Stimulated activated CD8-positive, alpha-beta memory T cell treated with anti-CD3 and anti-CD28 coated beads, Interleukin-4, amount 100 ng/mL, for 1 hour (primary cell): ENCODE results near the gene SLC39A8.

Experiments used
- DNase-seq, 2 donors: peaks; one replicate each; pipeline ENCODE4 v3.0.0-alpha.2; 2020; ENCODE audit warnings: low read depth in 2 of 2, low spot score in 1 of 2

SLC39A8 gene

DNA sequence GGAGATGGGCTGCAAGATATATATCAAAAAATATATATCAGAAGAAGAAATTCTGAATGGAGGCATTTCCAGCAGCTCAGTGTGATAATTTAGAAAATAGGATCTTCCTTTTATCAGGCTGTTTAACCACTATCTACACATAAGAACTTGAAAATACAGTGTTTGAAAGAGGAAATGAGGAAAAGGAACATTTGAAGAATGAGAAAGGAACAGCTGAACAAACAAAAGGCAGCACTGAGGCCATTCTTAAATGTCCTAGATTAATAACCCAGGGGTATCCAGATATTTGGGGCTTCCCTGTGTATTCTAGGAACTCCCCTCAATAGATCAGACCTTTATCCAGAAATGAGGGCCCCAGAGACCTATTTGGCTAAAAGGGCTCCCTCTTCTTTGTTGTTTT lies 4.1 kb downstream of the SLC39A8 start:
- no peak for DNase-seq

GRCh38 chr4:102339018-102339417 lies 6.3 kb downstream of the SLC39A8 start:
- DNase-seq = no peak

- DNase-seq = no peak
Observed at GRCh38 chr4:102338405-102338804, 6.9 kb downstream of the SLC39A8 start.

- DNase-seq = no peak
Observed at GRCh38 chr4:102335616-102336015, 9.7 kb downstream of the SLC39A8 start.

DNA sequence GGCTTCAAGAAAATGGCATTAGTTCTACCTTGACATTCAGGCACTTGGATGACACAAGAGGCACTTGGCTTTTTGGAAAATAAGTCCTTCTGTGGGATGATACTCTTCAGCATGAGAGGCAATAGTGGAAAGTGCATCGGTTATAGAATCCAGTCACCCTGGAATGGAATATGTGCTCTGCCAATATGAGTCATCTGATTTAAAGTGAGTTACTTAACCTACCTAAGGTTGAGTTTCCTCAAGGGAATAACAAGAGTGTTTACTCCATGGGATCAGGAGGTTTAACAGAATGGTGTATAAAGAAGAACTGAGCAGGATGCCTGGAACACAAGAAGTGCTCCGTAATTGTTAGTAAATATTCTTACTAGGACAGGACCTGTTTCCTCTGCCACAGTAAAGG lies 10.7 kb downstream of the SLC39A8 start:
- DNase-seq = no peak

DNA sequence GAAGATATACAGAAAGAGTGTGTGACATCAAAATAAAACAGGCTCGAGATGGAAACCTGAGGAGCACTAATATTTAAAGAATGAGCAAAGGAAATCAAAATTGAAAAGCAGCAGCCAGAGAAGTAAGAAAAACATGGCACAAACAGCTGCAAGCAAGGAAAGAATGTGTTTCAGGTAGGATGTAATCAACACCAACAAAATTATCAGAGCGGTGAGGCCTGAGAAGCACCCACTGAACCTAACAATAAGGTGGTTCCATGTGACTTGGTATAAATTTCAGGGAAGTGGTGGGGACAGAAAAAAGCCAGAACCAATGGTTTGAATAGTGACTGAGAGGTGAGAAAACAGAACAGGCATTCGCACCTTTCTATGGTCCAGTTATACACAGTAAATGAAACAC lies 11.5 kb downstream of the SLC39A8 start:
- no peak for DNase-seq

GRCh38 chr4:102328045-102328444 lies 17.2 kb downstream of the SLC39A8 start:
- no peak for DNase-seq

DNA sequence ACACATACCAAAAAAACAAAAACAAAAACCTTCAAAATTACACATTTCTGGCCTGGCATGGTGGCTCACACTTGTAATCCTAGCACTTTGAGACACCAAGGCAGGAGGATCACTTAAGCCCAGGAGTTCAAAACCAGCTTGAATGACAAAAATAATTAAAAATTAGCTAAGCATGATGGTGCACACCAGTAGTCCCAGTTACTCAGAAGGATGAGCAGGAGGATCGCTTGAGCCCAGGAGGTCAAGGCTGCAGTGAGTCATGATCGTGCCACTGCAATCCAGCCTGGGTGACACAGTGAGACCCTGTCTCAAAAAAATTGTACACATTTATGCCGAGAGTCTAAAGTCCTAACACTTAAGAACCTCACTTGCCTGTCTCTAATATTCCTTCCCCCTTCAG lies 18.3 kb downstream of the SLC39A8 start:
- DNase-seq = no peak

DNA sequence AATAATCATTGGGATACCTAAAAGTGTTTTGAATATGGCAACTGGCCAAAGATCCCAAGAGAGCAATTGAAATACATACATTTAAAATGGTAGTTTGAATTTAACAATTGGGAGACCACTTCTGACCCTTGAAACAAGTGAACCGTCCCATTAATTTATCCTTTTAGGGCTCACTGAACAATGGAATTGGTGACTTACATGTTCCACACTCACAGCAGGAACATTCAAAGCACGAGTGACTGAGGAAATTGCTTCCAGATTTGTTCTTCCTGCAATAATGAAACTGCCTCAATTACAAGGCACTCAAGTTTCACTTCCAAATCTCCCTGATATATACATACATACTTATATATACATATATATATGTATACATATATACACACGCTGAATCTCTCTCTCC lies 20.6 kb downstream of the SLC39A8 start:
- no peak for DNase-seq

- no peak for DNase-seq
Observed at GRCh38 chr4:102322736-102323135, 22.5 kb downstream of the SLC39A8 start.

DNA sequence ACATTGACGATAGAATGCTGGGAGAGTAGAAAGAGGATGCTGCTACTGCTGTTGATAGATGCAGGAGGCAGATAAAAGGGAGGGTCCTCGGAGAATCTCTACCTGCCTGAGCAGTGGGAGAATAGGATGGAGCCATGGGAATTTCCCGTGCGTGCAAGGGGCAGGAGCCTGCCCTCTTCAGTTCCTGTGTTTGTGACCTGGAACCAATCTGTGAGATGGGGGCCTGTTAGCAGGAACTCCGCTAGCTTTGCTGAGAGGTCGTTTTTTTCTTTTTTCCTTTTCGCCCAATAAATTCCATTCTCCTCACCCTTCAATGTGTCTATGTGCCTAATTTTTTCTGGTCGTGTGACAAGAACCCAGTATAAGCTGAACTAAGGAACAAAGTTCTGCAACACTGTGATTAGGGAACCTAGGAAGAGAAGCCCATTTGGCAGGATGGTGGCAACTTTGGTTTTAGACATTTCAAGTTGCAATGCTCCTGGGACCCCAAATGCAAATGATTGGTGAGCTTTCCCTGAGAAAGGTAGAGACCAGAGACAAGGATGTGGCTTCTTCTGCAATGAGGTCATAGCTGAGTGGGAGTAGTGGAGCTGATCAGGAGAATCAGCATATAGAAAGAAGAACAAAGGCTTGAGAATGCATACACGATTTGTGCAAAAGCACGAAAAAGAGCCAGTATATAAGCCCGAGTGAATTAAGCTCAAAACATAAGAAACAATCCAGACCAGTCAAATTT lies 23.9 kb downstream of the SLC39A8 start:
- no peak for DNase-seq

GRCh38 chr4:102319594-102319993 lies 25.7 kb downstream of the SLC39A8 start:
- DNase-seq = no peak

DNA sequence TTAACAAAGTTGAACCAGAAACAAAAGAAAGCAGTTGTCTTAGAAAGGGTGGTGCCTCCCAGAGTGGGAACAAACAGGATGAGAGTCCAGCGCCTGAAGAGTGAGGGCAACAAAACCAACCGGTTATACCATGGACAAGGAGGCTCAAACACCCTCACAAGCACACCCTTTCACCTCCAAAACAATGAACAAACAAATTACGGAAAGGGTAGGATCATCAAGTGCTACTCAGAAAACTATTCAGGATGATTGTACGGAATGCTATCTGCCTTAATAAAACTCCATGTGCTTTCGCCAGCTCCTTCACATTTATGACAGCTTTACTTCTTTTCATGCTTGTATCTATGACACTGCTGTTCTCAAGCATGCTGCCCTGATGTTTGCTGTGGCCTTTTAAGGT lies 26.8 kb downstream of the SLC39A8 start:
- no peak for DNase-seq

GRCh38 chr4:102318105-102318504 lies 27.2 kb downstream of the SLC39A8 start:
- no peak for DNase-seq

DNA sequence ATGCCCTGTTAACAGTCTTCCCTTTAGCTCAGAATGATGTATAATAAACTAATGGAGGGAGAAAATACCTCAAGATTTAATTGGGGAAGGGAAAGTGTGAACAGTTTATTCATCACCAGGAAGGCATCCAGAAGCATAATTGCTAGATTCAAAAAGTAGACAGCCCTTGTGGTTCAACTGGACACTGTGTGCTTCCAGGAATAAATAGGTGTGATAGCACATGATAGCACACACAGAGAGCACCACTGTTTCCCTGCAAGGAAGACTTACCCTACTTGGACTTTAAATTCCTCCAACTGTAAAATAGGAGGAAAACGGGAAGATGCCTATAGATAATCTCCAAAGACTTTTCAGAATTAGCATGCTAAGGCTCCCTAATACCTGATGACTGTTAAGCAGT lies 27.8 kb downstream of the SLC39A8 start:
- DNase-seq = no peak

GRCh38 chr4:102316585-102316984 lies 28.7 kb downstream of the SLC39A8 start:
- no peak for DNase-seq

DNA sequence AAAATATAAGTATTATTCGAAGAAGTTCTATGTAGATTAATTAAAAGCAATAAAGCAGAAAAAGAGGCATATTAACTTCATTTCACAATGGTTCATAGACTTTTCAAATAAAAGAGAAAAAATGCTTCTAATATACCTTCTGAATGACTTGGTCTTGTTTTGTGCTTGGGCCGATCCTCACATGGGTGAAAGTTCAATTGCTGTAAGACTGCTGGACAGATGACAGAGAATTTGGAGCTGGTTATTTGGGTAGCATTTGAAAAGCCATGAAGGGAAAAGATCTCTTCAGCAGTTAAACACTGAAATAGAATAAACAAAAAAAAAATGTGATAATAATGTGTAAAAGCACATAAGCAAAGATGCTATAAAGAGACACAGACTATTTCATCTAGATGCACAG lies 29.8 kb downstream of the SLC39A8 start:
- no peak for DNase-seq

DNA sequence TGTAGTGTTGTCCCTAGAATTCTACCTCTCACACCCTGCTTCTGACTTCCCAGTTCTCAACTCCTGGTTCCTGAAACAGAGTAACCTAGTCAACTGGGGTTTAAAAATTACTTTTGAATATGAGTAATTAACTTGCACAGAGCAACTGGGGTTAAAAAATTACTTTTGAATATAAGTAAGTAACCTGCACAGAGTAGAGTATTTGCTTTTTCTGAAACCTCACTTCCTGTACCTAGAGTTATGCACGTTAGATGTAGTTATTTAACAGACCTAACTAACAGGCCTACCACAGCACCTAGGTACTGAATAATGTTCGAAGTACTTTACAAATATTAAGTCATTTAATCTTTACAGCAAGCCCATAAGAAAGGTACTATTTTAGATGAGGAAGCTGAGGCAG lies 32.9 kb downstream of the SLC39A8 start:
- DNase-seq = no peak

GRCh38 chr4:102311912-102312311 lies 33.4 kb downstream of the SLC39A8 start:
- DNase-seq = no peak

DNA sequence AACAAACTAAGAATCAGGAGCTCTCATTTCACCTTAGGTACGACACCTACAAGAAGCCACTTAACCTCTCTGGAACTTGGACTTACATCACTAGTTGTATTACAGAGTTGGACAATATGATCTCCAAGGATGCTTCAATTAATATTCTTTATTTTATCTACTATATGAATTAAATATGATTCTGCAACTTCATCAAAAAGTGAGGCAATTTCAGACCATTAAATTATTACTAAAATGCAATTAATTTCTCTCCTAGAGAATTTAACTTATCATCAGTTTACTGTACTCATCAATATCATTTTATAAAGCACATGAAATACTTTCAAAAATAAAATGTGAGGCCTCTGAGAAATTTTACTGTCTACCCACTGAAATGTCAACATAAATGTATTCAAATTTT lies 33.9 kb downstream of the SLC39A8 start:
- DNase-seq = no peak

GRCh38 chr4:102308032-102308799 lies 37.1 kb downstream of the SLC39A8 start:
- DNase-seq = no peak

DNA sequence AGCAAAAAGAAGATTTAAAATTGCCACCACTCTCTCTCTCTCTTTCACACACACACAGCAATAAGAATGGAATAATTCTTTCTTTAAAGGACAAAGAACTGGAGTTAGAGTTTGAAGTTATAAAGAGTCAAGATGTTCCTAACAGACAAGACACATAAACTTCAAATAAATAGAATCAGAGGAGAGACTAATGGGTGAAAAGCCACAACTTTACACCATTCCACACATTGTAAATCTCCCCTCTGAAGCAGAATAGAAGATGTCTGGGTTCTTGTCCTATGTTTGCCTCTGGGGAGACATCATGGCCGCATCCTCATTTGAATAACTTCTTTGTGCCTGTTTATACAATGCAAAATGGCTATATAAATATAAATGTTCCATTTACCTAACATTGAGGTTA lies 39.6 kb downstream of the SLC39A8 start:
- DNase-seq = no peak

DNA sequence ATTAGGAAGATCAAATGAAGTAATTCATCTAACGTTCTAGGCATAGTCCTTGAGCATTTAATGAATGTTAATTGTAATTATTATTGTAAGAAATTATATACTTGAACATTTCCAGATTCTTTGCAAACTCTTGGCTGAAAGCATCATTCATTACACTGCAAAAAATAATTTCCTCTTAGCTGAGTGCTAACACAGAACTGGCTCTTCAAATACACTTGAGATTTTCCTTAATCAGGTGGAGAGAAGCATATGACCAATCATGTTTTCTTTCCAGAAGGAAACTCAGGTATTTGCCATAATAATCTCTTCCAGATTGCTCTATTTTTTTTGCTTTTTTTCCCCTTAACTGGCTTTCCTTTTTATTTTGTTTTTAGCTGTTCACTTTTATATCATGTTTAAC lies 42.5 kb downstream of the SLC39A8 start:
- no peak for DNase-seq
